ENCODE results near the gene CHST8.
"Not testable (repeated sequence)": the region's sequence is repeated elsewhere in the genome, so short reads cannot be mapped to it uniquely, and the experiment has no call there.

The CHST8 gene

GRCh38 chr19:33621811-33622504, at the start of gene CHST8:
Gene CHST8 (plus strand): TSS chr19:33621953. CDS start chr19:33689262, 67,309 bp downstream.
- DNase-seq = no peak

- DNase-seq = no peak
Measured at GRCh38 chr19:33572929-33573328, 48.8 kb upstream of the CHST8 start.

GRCh38 chr19:33574824-33575223, 46.9 kb upstream of the CHST8 start:
- DNase-seq = no peak

GRCh38 chr19:33578697-33579096, 43.1 kb upstream of the CHST8 start:
- DNase-seq = no peak

GRCh38 chr19:33580026-33580644, 41.6 kb upstream of the CHST8 start:
- no peak for DNase-seq

- DNase-seq = no peak
Measured at GRCh38 chr19:33580645-33581037, 41.1 kb upstream of the CHST8 start.

GRCh38 chr19:33582914-33583313, 38.8 kb upstream of the CHST8 start:
- DNase-seq = no peak

GRCh38 chr19:33587150-33587549, 34.6 kb upstream of the CHST8 start:
- DNase-seq = no peak

GRCh38 chr19:33590224-33590623, 31.5 kb upstream of the CHST8 start:
- no peak for DNase-seq

- no peak for DNase-seq
Measured at GRCh38 chr19:33595783-33596182, 26.0 kb upstream of the CHST8 start.

GRCh38 chr19:33601583-33601982, 20.2 kb upstream of the CHST8 start:
- no peak for DNase-seq

- no peak for DNase-seq
Measured at GRCh38 chr19:33602576-33603204, 19.1 kb upstream of the CHST8 start.

- no peak for DNase-seq
Measured at GRCh38 chr19:33603377-33603776, 18.4 kb upstream of the CHST8 start.

- no peak for DNase-seq
Measured at GRCh38 chr19:33604651-33605050, 17.1 kb upstream of the CHST8 start.

GRCh38 chr19:33605803-33606295, 15.9 kb upstream of the CHST8 start:
- not testable (repeated sequence) for DNase-seq

- DNase-seq = no peak
Measured at GRCh38 chr19:33606556-33606955, 15.2 kb upstream of the CHST8 start.

- no peak for DNase-seq
Measured at GRCh38 chr19:33609353-33609752, 12.4 kb upstream of the CHST8 start.

GRCh38 chr19:33610588-33610987, 11.2 kb upstream of the CHST8 start:
- no peak for DNase-seq

GRCh38 chr19:33612928-33613619, 8.7 kb upstream of the CHST8 start:
- no peak for DNase-seq

GRCh38 chr19:33613620-33614000, 8.1 kb upstream of the CHST8 start:
- no peak for DNase-seq

- no peak for DNase-seq
Measured at GRCh38 chr19:33616346-33616745, 5.4 kb upstream of the CHST8 start.

GRCh38 chr19:33616857-33617256, 4.9 kb upstream of the CHST8 start:
- no peak for DNase-seq

- DNase-seq = not testable (repeated sequence)
Measured at GRCh38 chr19:33618363-33618762, 3.4 kb upstream of the CHST8 start.

GRCh38 chr19:33618884-33619283, 2.9 kb upstream of the CHST8 start:
- no peak for DNase-seq

Measured in stimulated activated CD8-positive, alpha-beta memory T cell treated with anti-CD3 and anti-CD28 coated beads, Interleukin-4, amount 100 ng/mL, for 48 hours (primary cell).